ENCODE measurements around the gene AKT1. TPM values are rescaled to one million over a fixed set of nuclear protein-coding genes. Genes with fewer than 3 reads are reported as not detected.

AKT1 gene
- total RNA-seq, 1 experiment from 2014 or later: 123 TPM

- ChIA-PET POLR2A (ENCODE audit: low non-redundant PET) (no interaction called here), CTCF (no interaction called here)
- no TSS peak for BruUV-seq (replicated peaks)
- Histone ChIP-seq H3K9me3 (ENCODE audit: low read depth, low read length, poor library complexity, severe bottlenecking) (no peaks in the 10 kb centered on the region), H3K27me3 (replicated peaks; ENCODE audit: insufficient read depth, low read depth, low read length, poor library complexity) (no peaks in the 10 kb centered on the region), H3K36me3 (ENCODE audit: insufficient read depth, low read length, poor library complexity, severe bottlenecking) (no peaks in the 10 kb centered on the region), H3K27ac (ENCODE audit: low read depth, low read length, poor library complexity, severe bottlenecking) (no peak overlapping the region), H3K4me1 (ENCODE audit: insufficient read depth, low read length, poor library complexity, severe bottlenecking) (peaks cover 9% of the 10 kb centered on the region), H3K4me3 (ENCODE audit: low read depth, low read length, poor library complexity, severe bottlenecking) (no peak overlapping the region)
- DNase-seq (ENCODE audit: low spot score): no peak
- intact Hi-C loops (cut with micrococcal nuclease; ENCODE audit: unreplicated experiment): no loop called here
- TF ChIP-seq, protein P1, sequence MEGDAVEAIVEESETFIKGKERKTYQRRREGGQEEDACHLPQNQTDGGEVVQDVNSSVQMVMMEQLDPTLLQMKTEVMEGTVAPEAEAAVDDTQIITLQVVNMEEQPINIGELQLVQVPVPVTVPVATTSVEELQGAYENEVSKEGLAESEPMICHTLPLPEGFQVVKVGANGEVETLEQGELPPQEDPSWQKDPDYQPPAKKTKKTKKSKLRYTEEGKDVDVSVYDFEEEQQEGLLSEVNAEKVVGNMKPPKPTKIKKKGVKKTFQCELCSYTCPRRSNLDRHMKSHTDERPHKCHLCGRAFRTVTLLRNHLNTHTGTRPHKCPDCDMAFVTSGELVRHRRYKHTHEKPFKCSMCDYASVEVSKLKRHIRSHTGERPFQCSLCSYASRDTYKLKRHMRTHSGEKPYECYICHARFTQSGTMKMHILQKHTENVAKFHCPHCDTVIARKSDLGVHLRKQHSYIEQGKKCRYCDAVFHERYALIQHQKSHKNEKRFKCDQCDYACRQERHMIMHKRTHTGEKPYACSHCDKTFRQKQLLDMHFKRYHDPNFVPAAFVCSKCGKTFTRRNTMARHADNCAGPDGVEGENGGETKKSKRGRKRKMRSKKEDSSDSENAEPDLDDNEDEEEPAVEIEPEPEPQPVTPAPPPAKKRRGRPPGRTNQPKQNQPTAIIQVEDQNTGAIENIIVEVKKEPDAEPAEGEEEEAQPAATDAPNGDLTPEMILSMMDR (conservative IDR thresholded peaks at IDR 0.05; ENCODE audit: low read depth, low read length): no peak
- TF ChIP-seq EZH2 (IDR thresholded peaks at IDR 0.05; ENCODE audit: borderline replicate concordance, low read depth, low read length, poor library complexity, severe bottlenecking): no peak
Observed at GRCh38 chr14:104728631-104729030, 66.9 kb downstream of the AKT1 start.

GRCh38 chr14:104726600-104727451 lies 68.7 kb downstream of the AKT1 start:
- BruUV-seq (replicated peaks): no TSS peak
- TF ChIP-seq, protein P1 (conservative IDR thresholded peaks at IDR 0.05; ENCODE audit: low read depth, low read length): no peak
- no peak for TF ChIP-seq EZH2 (IDR thresholded peaks at IDR 0.05; ENCODE audit: borderline replicate concordance, low read depth, low read length, poor library complexity, severe bottlenecking)
- CTCF ChIA-PET: no interaction called here

GRCh38 chr14:104725772-104726548 lies 69.6 kb downstream of the AKT1 start:
- H3K9me3 ChIP-seq (ENCODE audit: low read depth, low read length, poor library complexity, severe bottlenecking): no peaks in the 10 kb centered on the region
- H3K4me3 ChIP-seq (ENCODE audit: low read depth, low read length, poor library complexity, severe bottlenecking): no peak overlapping the region
- ChIA-PET CTCF (interaction anchor here (0.6 kb wide), 1 partner anchor 629 kb away, joined by 4 read pairs; no protein-coding TSS in a partner anchor), POLR2A (ENCODE audit: low non-redundant PET) (interaction anchor here (0.6 kb wide), 1 partner anchor 48 kb away, joined by 3 read pairs; no protein-coding TSS in a partner anchor)
- peaks cover 9% of the 10 kb centered on the region for H3K4me1 ChIP-seq (ENCODE audit: insufficient read depth, low read length, poor library complexity, severe bottlenecking)
- no TSS peak for BruUV-seq (replicated peaks)
- no peak for DNase-seq (ENCODE audit: low spot score)
- no peak overlapping the region for H3K27ac ChIP-seq (ENCODE audit: low read depth, low read length, poor library complexity, severe bottlenecking)
- TF ChIP-seq, protein P1 (conservative IDR thresholded peaks at IDR 0.05; ENCODE audit: low read depth, low read length): no peak
- TF ChIP-seq EZH2 (IDR thresholded peaks at IDR 0.05; ENCODE audit: borderline replicate concordance, low read depth, low read length, poor library complexity, severe bottlenecking): no peak
- H3K36me3 ChIP-seq (ENCODE audit: insufficient read depth, low read length, poor library complexity, severe bottlenecking): no peaks in the 10 kb centered on the region
- intact Hi-C loops (cut with micrococcal nuclease; ENCODE audit: unreplicated experiment): no loop called here
- H3K27me3 ChIP-seq (replicated peaks; ENCODE audit: insufficient read depth, low read depth, low read length, poor library complexity): no peaks in the 10 kb centered on the region

More at GRCh38 chr14:104726600-104727451, 68.7 kb downstream of the AKT1 start:
- no peaks in the 10 kb centered on the region for H3K36me3 ChIP-seq (ENCODE audit: insufficient read depth, low read length, poor library complexity, severe bottlenecking)
- intact Hi-C loops (cut with micrococcal nuclease; ENCODE audit: unreplicated experiment): no loop called here
- peaks cover 9% of the 10 kb centered on the region for H3K4me1 ChIP-seq (ENCODE audit: insufficient read depth, low read length, poor library complexity, severe bottlenecking)
- DNase-seq (ENCODE audit: low spot score): no peak
- H3K27me3 ChIP-seq (replicated peaks; ENCODE audit: insufficient read depth, low read depth, low read length, poor library complexity): no peaks in the 10 kb centered on the region
- no peaks in the 10 kb centered on the region for H3K9me3 ChIP-seq (ENCODE audit: low read depth, low read length, poor library complexity, severe bottlenecking)
- POLR2A ChIA-PET (ENCODE audit: low non-redundant PET): interaction anchor here (0.6 kb wide), 1 partner anchor 49 kb away, joined by 3 read pairs; no protein-coding TSS in a partner anchor
- no peak overlapping the region for H3K27ac ChIP-seq (ENCODE audit: low read depth, low read length, poor library complexity, severe bottlenecking)
- H3K4me3 ChIP-seq (ENCODE audit: low read depth, low read length, poor library complexity, severe bottlenecking): no peak overlapping the region
